Thyroid gland (tissue), 4 donors: ENCODE results near the gene MAML1. TPM values are rescaled to one million over a fixed set of nuclear protein-coding genes. Genes with fewer than 3 reads are reported as not detected.

Experiments used
- DNase-seq, 2 donors: peaks; one replicate each; pipeline ENCODE4 v3.0.0-alpha.2; 2019
- H3K27ac ChIP-seq, 3 donors: fragments of 200-600 bp; sonication (generic); 1 replicate in 2 of 3; 2 replicates in 1 of 3; pipeline ENCODE4 v1.5.1; 2016 to 2019; ENCODE audit warnings: mild to moderate bottlenecking in 1 of 3, moderate library complexity in 1 of 3
- H3K27me3 ChIP-seq: fragments of 200-600 bp; sonication (generic); one replicate; pipeline ENCODE4 v1.5.1; 2019
- H3K36me3 ChIP-seq, 2 donors: fragments of 200-600 bp; sonication (generic); one replicate each; pipeline ENCODE4 v1.5.1; 2016 to 2019
- H3K4me1 ChIP-seq, 2 donors: fragments of 200-600 bp; sonication (generic); one replicate each; pipeline ENCODE4 v1.5.1; 2017 to 2019
- H3K4me3 ChIP-seq, 3 donors: fragments of 200-600 bp; sonication (generic); replicated peaks in 1 of 3; 1 replicate in 2 of 3; 2 replicates in 1 of 3; pipeline ENCODE4 v1.5.1; 2016; ENCODE audit warnings: mild to moderate bottlenecking in 1 of 3
- H3K9me3 ChIP-seq: fragments of 200-600 bp; sonication (generic); one replicate; pipeline ENCODE4 v1.5.1; 2017
- POLR2A ChIP-seq, 2 donors: fragments of 450-650 bp; IDR thresholded peaks; one replicate each; pipeline ENCODE4 v1.6.1; 2017; ENCODE audit warnings: antibody characterized with exemption in 2 of 2, mild to moderate bottlenecking in 2 of 2, moderate library complexity in 1 of 2
- WGBS, 2 donors: methylation state at CpG; one replicate each; pipeline ENCODE4 v1.1.5; 2017; 5-methylcytosine and 5-hydroxymethylcytosine counted together
- intact Hi-C: fragments of 100-400 bp; cut with DNase I; formaldehyde crosslinking; loops from one replicate; pipeline ENCODE4 v1.15.1; 2023
- total RNA-seq, 4 donors: library from RNA; depleted of rRNA; stranded (reverse); fragments of >200 nt; gene quantifications; one replicate each; pipeline ENCODE4 v1.2.3, GENCODE V29; 2016
- TF ChIP-seq, protein P1 (sequence below), 6 experiments: fragments of 200-600 bp in 3 of 6; fragments of 450-650 bp in 3 of 6; sonication (generic) in 3 of 6; IDR thresholded peaks; one replicate each; pipeline ENCODE4 v1.5.1; 2016 to 2019; ENCODE audit warnings: antibody characterized with exemption in 6 of 6, mild to moderate bottlenecking in 2 of 6, inconsistent platforms in 1 of 6, moderate library complexity in 1 of 6

The MAML1 gene
- total RNA-seq, 4 donors from 2014 or later, result 27.3 to 46.7 (median 28.0) TPM

DNA sequence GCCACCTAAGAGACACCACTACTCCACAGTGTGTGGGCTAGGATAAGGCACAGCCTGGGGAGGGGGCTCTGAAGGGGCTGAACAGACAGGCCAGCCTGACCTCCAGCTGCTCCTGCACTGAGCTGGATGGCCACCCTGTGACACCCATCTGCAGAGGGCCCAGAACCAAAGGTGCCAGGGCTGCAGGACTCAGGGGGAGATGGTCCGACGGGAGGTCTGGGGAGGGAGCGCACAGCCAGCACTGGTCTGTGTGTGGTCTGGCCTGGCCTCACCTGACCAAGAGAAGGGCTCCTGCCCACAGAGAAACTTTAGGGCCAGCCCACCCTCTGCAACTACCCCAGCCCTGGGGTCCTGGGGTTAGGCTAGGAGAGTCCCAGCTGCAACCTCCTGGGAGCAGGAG is 62.0 kb downstream of the MAML1 start:
- no peak for TF ChIP-seq POLR2A (IDR thresholded peaks at IDR 0.05)
- TF ChIP-seq, protein P1, sequence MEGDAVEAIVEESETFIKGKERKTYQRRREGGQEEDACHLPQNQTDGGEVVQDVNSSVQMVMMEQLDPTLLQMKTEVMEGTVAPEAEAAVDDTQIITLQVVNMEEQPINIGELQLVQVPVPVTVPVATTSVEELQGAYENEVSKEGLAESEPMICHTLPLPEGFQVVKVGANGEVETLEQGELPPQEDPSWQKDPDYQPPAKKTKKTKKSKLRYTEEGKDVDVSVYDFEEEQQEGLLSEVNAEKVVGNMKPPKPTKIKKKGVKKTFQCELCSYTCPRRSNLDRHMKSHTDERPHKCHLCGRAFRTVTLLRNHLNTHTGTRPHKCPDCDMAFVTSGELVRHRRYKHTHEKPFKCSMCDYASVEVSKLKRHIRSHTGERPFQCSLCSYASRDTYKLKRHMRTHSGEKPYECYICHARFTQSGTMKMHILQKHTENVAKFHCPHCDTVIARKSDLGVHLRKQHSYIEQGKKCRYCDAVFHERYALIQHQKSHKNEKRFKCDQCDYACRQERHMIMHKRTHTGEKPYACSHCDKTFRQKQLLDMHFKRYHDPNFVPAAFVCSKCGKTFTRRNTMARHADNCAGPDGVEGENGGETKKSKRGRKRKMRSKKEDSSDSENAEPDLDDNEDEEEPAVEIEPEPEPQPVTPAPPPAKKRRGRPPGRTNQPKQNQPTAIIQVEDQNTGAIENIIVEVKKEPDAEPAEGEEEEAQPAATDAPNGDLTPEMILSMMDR (IDR thresholded peaks at IDR 0.05), result no peak
- Histone ChIP-seq H3K36me3 (peaks cover 20 to 24% of the 10 kb centered on the region in 2 donors), H3K9me3 (no peaks in the 10 kb centered on the region), H3K27me3 (no peaks in the 10 kb centered on the region), H3K4me3 (no peak overlapping the region), H3K27ac (peak overlapping the region in 2 of 3 donors; percentile 73 to 90), H3K4me1 (peaks cover 27 to 49% of the 10 kb centered on the region in 2 donors)
- intact Hi-C loops, result no loop called here
- DNase-seq, result peak in 1 of 2 donors; percentile 3
- WGBS, 2 donors, result 82 to 89% methylated on average over 3 of the region's 3 CpGs

DNA sequence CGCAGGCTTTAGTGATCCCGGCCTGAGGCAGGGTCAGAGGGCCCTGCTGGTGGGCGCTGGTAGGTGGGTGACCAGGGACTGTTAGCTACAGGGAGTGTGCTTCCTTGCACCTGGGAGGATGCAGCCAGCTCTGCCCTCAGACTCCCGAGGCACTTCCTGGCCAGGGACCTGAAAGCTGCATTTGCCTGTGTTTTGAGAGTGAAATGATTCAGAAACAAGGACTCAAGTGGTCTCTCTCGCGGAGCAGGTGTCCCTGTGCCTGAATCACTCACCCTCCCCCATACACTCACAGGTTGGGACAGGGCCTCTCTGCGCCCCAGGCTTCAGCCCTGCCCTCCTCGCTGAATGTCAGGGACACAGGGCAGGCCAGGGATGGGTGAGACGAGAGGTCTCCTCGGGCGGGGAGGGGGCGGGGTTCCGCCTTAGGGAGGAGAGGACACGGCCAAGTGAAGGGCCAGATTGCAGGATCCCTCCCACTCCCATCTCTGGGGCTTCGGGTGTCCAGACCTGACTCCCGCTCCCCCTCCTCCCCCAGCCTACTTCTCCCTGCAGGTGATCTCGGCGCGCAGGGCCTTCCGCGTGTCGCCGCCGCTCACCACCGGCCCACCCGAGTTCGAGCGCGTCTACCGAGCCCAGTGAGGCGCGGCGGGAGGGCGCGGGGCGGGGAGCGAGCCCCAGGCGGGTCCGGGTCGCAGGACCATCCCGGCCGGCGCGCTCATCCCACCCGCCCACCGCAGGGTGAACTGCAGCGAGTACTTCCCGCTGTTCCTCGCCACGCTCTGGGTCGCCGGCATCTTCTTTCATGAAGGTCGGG is 62.6 kb downstream of the MAML1 start:
- Histone ChIP-seq H3K9me3 (no peaks in the 10 kb centered on the region), H3K36me3 (peaks cover 24 to 31% of the 10 kb centered on the region in 2 donors), H3K27ac (peak overlapping the region; percentile 73 to 90 (median 87)), H3K4me3 (peak overlapping the region; percentile 56 to 89 (median 58)), H3K27me3 (no peaks in the 10 kb centered on the region), H3K4me1 (peaks cover 27 to 49% of the 10 kb centered on the region in 2 donors)
- peak; percentile 81 to 86 for DNase-seq
- no peak for TF ChIP-seq POLR2A (IDR thresholded peaks at IDR 0.05)
- TF ChIP-seq, protein P1 (IDR thresholded peaks at IDR 0.05), result peak in 1 of 6 experiments; percentile 2
- intact Hi-C loops, result loop anchor here (5.0 kb wide), 2 partner anchors 33 to 62 kb away; partner anchors contain the start of gene MRNIP
- WGBS, 2 donors, result 21 to 60% methylated on average over 4 to 14 of the region's 53 CpGs

DNA sequence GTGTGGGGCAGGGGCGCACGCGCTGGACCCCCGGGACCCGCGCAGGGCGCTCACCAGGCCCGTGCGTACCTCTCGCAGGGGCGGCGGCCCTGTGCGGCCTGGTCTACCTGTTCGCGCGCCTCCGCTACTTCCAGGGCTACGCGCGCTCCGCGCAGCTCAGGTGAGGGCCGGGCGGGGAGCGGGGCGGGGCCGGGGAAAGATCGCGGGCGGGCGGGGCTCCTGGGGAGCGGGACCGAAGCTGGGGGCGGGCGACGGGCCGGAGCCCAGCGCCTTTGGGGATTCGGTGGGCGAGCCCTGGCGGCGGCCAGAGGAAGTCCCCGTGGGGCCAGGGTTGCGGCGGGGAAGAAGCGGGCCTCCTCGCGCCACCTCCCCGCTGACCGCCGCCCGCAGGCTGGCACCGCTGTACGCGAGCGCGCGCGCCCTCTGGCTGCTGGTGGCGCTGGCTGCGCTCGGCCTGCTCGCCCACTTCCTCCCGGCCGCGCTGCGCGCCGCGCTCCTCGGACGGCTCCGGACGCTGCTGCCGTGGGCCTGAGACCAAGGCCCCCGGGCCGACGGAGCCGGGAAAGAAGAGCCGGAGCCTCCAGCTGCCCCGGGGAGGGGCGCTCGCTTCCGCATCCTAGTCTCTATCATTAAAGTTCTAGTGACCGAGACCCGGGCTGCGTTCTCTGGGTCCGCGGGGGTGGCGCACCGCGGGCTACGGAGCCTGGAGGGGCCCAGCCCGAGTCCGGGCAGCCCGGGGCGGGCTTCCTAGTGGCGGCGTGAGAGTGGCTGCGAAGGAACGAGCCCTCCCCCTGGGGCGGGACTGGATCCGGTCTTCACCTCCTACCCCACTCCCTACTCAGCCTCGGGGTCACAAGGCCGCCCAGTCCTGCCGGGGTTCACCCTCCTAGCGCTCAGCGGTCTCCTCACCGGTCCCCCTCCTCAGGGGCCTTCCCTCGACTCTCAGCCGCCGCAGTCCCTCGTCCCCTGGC is 63.5 kb downstream of the MAML1 start:
- Histone ChIP-seq H3K27me3 (no peaks in the 10 kb centered on the region), H3K27ac (peak overlapping the region; percentile 73 to 90 (median 87)), H3K36me3 (peaks cover 24 to 38% of the 10 kb centered on the region in 2 donors), H3K4me1 (peaks cover 27 to 49% of the 10 kb centered on the region in 2 donors), H3K9me3 (no peaks in the 10 kb centered on the region), H3K4me3 (peak overlapping the region; percentile 56 to 89 (median 58))
- 12 to 36% methylated on average over 11 to 36 of the region's 113 CpGs for WGBS, 2 donors
- DNase-seq, result peak; percentile 86 to 87
- intact Hi-C loops, result loop anchor here (5.0 kb wide), 2 partner anchors 34 to 61 kb away; partner anchors contain the start of gene MRNIP
- TF ChIP-seq, protein P1 (IDR thresholded peaks at IDR 0.05), result peak; percentile 20 to 94 (median 86)
- TF ChIP-seq POLR2A (IDR thresholded peaks at IDR 0.05), result peak in 1 of 2 donors; percentile 55

DNA sequence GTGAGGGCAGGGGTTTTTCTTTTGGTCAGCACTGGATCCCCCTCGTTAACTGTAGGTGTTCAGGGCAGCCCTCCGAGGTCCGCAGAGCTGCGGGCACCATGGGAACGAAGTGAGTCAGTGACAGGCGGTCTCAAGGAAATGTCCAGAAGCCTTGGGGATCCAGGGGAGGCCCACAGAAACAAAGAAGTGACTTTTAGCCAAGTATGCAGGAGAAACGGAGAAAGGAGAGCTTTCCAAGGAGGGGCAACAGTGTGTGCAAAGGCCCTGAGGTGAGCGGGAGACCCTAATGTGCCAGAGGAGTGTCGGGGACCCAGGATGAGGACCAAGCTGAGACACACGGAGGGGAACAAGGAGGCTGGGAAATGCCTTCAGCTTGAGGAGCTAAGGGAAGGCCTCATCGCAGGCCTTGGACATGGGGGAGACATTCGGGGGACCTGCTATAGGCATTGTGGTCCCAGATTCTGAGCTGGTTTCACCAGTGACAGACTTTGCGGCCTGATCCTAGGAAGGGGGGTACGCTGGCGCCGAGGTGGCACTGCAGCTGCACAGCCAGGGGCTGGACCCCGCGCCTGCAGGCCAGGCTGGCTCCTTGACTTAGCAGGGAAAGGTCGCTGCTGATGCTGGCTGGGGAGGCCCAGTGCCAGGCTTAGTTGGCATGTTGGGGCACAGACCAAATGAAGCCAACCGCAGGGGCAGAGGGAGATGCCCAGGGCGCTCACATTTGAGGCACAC is 64.4 kb downstream of the MAML1 start:
- Histone ChIP-seq H3K27ac (peak overlapping the region; percentile 73 to 90 (median 87)), H3K27me3 (no peaks in the 10 kb centered on the region), H3K4me1 (peaks cover 29 to 51% of the 10 kb centered on the region in 2 donors), H3K4me3 (peak overlapping the region in 1 of 3 donors; percentile 89), H3K36me3 (peaks cover 24 to 41% of the 10 kb centered on the region in 2 donors), H3K9me3 (no peaks in the 10 kb centered on the region)
- WGBS, 2 donors, result 90 to 94% methylated on average over 19 to 21 of the region's 21 CpGs
- no peak for DNase-seq
- intact Hi-C loops, result loop anchor here (5.0 kb wide), 2 partner anchors 35 to 60 kb away; partner anchors contain the start of gene MRNIP
- TF ChIP-seq POLR2A (IDR thresholded peaks at IDR 0.05), result no peak
- TF ChIP-seq, protein P1 (IDR thresholded peaks at IDR 0.05), result no peak
